Tibial artery (tissue), 4 donors: ENCODE measurements around the gene TRIB2.

Experiments used
- DNase-seq, 2 donors: peaks; one replicate each; pipeline ENCODE4 v3.0.0-alpha.2; 2019
- H3K27ac ChIP-seq, 2 donors: fragments of 200-600 bp; sonication (generic) in 1 of 2; 1 replicate in 1 of 2; 2 replicates in 1 of 2; pipeline ENCODE4 v1.5.1; 2018 to 2019; ENCODE audit warnings: mild to moderate bottlenecking in 1 of 2
- H3K27me3 ChIP-seq, 2 donors: fragments of 200-600 bp; sonication (generic) in 1 of 2; one replicate each; pipeline versions ENCODE4 v1.5.1 to v1.6.0; 2016 to 2019
- H3K36me3 ChIP-seq, 3 donors: fragments of 200-600 bp; sonication (generic) in 2 of 3; one replicate each; pipeline ENCODE4 v1.5.1; 2016 to 2019; ENCODE audit warnings: mild to moderate bottlenecking in 2 of 3
- H3K4me1 ChIP-seq, 4 donors: fragments of 200-600 bp; sonication (generic) in 2 of 4; 1 replicate in 3 of 4; 2 replicates in 1 of 4; pipeline ENCODE4 v1.5.1; 2016 to 2019
- H3K4me3 ChIP-seq, 2 donors: fragments of 200-600 bp; sonication (generic) in 1 of 2; 1 replicate in 1 of 2; 2 replicates in 1 of 2; pipeline ENCODE4 v1.5.1; 2018 to 2019; ENCODE audit warnings: mild to moderate bottlenecking in 2 of 2
- H3K9me3 ChIP-seq, 3 donors: fragments of 200-600 bp; sonication (generic) in 1 of 3; one replicate each; pipeline ENCODE4 v1.5.1; 2016 to 2019
- CTCF ChIP-seq, 2 experiments: fragments of 200-600 bp in 1 of 2; fragments of 450-650 bp in 1 of 2; IDR thresholded peaks; one replicate each; pipeline ENCODE4 v1.5.1; 2017 to 2019; ENCODE audit warnings: antibody characterized with exemption in 2 of 2, mild to moderate bottlenecking in 1 of 2, moderate library complexity in 1 of 2
- intact Hi-C: fragments of 100-400 bp; cut with DNase I; formaldehyde crosslinking; loops from one replicate; pipeline ENCODE4 v1.15.0; 2023; ENCODE audit warnings: low total_unique reads

TRIB2 gene

GRCh38 chr2:12683457-12684100 is 33.2 kb upstream of the TRIB2 start:
- intact Hi-C loops: loop anchor here (1.0 kb wide), 1 partner anchor 33 kb away; the partner anchor contains the start of gene TRIB2
- H3K27ac ChIP-seq: peak overlapping the region; percentile 10 to 50

GRCh38 chr2:12684471-12684936 is 32.2 kb upstream of the TRIB2 start:
- peak overlapping the region; percentile 10 to 50 for H3K27ac ChIP-seq
- no peak overlapping the region for H3K4me3 ChIP-seq
- no peak for TF ChIP-seq CTCF (IDR thresholded peaks at IDR 0.05)
- H3K4me1 ChIP-seq: peaks cover 0 to 20% (median 13%) of the 10 kb centered on the region in 4 donors
- no peaks in the 10 kb centered on the region for H3K9me3 ChIP-seq
- no peak for DNase-seq
- no peaks in the 10 kb centered on the region for H3K36me3 ChIP-seq
- intact Hi-C loops: loop anchor here (1.0 kb wide), 1 partner anchor 32 kb away; the partner anchor contains the start of gene TRIB2
- H3K27me3 ChIP-seq: no peaks in the 10 kb centered on the region

More at GRCh38 chr2:12683457-12684100, 33.2 kb upstream of the TRIB2 start:
- no peak for DNase-seq
- H3K4me3 ChIP-seq: no peak overlapping the region
- no peaks in the 10 kb centered on the region for H3K27me3 ChIP-seq
- no peaks in the 10 kb centered on the region for H3K9me3 ChIP-seq
- peaks cover 0 to 20% (median 13%) of the 10 kb centered on the region in 4 donors for H3K4me1 ChIP-seq
- H3K36me3 ChIP-seq: no peaks in the 10 kb centered on the region
- no peak for TF ChIP-seq CTCF (IDR thresholded peaks at IDR 0.05)

GRCh38 chr2:12685145-12685544 is 31.6 kb upstream of the TRIB2 start:
- Histone ChIP-seq H3K27me3 (no peaks in the 10 kb centered on the region), H3K36me3 (no peaks in the 10 kb centered on the region), H3K4me3 (no peak overlapping the region), H3K4me1 (peaks cover 0 to 20% (median 13%) of the 10 kb centered on the region in 4 donors), H3K27ac (peak overlapping the region in 1 of 2 donors; percentile 50), H3K9me3 (no peaks in the 10 kb centered on the region)
- DNase-seq: no peak
- intact Hi-C loops: no loop called here
- no peak for TF ChIP-seq CTCF (IDR thresholded peaks at IDR 0.05)

- Histone ChIP-seq H3K27ac (no peak overlapping the region), H3K4me3 (no peak overlapping the region), H3K27me3 (no peaks in the 10 kb centered on the region), H3K36me3 (no peaks in the 10 kb centered on the region), H3K4me1 (peaks cover 0 to 20% (median 13%) of the 10 kb centered on the region in 4 donors), H3K9me3 (no peaks in the 10 kb centered on the region)
- no peak for DNase-seq
- no peak for TF ChIP-seq CTCF (IDR thresholded peaks at IDR 0.05)
- intact Hi-C loops: no loop called here
Observed at GRCh38 chr2:12685956-12686355, 30.8 kb upstream of the TRIB2 start.

DNA sequence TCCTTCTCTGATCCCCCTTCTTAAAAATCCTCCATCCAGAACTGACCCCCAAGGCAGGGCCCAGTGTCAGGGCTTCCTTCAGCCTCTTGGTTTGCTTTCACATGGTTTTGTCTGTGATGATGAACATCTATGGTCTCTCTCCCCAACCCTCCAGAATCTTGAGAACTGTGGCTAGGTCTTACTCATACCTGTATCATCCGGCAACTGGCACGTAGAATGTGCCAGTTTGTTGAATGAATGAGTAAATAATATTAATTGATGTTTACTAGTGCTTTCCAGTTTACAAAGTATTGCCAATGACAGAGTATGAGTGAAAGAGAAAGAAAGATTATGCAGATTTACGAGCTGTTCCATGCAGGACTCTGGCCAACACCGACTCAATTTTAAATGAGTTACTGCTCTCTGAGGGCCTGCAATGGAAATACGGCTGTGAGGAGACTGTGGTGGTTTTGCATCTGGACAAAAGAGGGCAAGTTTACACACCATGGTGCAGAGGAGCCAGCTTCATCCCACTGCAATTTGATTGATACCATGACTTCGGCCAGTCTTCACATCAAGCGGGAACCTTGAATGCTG is 29.9 kb upstream of the TRIB2 start:
- H3K4me3 ChIP-seq: no peak overlapping the region
- no peak overlapping the region for H3K27ac ChIP-seq
- peaks cover 0 to 20% (median 13%) of the 10 kb centered on the region in 4 donors for H3K4me1 ChIP-seq
- H3K27me3 ChIP-seq: no peaks in the 10 kb centered on the region
- DNase-seq: no peak
- H3K9me3 ChIP-seq: no peaks in the 10 kb centered on the region
- no peak for TF ChIP-seq CTCF (IDR thresholded peaks at IDR 0.05)
- intact Hi-C loops: no loop called here
- H3K36me3 ChIP-seq: no peaks in the 10 kb centered on the region
